GM12872 (cell line): ENCODE results near the gene PRDM15.

Experiments
- TF ChIP-seq, protein P1 (sequence below): IDR thresholded peaks from 3 replicates; pipeline ENCODE4 v1.5.1; 2011; ENCODE audit warnings: low read depth, mild to moderate bottlenecking, low read length, moderate library complexity; ENCODE audit not compliant: insufficient read depth

The PRDM15 gene

DNA sequence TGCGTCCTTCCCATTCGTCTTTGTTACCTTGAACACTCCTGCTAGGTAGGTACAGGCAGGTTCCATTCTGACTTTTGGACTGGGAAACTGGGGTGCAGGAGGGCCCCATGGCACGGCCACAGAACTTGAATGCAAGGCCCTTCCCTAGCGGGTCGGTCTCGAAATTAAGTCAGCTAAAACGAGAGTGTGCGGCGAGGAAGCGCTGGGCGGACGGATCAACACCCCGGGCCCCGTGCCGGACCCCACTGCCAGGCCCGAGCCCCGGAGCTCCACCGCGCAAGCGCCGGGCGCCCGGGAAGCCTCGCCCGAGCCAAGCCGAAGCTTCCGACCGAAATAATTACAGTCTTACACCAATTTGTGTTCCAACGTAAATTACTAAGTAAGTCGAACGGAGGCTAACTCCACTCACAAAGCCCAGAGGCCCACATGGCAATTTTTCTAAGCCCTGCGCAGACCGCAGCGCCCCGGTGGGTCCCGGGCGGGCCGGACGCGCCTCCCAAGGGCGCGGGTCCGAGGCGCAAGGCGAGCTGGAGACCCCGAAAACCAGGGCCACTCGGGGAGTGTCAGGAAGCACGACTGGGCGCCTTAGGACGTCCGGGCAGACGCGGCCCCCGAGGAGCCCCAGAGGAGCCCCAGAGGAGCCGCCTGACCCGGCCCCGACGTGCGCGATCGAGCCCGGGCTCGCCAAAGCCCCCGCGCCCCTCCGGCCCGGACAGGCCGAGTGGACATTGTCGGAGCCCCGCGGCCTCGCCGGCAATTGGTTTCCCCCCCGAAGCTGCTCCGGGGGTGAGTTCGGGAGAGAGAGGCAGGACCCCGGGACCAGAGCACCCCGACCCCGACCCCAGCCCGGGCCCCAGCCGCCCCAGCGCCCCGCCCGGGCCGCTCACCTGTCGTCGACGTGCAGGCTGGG is 112.9 kb downstream of the PRDM15 start:
- TF ChIP-seq, protein P1, sequence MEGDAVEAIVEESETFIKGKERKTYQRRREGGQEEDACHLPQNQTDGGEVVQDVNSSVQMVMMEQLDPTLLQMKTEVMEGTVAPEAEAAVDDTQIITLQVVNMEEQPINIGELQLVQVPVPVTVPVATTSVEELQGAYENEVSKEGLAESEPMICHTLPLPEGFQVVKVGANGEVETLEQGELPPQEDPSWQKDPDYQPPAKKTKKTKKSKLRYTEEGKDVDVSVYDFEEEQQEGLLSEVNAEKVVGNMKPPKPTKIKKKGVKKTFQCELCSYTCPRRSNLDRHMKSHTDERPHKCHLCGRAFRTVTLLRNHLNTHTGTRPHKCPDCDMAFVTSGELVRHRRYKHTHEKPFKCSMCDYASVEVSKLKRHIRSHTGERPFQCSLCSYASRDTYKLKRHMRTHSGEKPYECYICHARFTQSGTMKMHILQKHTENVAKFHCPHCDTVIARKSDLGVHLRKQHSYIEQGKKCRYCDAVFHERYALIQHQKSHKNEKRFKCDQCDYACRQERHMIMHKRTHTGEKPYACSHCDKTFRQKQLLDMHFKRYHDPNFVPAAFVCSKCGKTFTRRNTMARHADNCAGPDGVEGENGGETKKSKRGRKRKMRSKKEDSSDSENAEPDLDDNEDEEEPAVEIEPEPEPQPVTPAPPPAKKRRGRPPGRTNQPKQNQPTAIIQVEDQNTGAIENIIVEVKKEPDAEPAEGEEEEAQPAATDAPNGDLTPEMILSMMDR, result no peak

DNA sequence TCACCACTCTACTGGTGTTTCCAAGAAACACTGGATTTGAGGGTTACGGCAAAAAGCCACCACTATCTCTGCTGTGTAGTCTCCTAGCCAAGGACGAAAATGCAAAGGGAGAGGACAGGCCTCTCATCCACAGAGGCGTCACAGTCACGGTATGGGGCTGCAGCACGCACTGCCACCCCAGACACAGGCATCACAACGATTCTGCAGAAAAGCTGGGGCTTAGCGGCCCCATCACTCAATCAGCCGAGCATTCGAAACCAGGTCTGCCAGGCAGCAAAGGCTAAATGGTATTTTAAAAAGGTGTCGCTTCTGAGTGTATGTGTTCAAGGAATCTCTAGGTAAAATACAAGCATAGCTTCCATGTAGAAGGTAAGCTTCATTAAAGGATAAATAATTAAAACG is 113.7 kb downstream of the PRDM15 start:
- TF ChIP-seq, protein P1, result no peak

DNA sequence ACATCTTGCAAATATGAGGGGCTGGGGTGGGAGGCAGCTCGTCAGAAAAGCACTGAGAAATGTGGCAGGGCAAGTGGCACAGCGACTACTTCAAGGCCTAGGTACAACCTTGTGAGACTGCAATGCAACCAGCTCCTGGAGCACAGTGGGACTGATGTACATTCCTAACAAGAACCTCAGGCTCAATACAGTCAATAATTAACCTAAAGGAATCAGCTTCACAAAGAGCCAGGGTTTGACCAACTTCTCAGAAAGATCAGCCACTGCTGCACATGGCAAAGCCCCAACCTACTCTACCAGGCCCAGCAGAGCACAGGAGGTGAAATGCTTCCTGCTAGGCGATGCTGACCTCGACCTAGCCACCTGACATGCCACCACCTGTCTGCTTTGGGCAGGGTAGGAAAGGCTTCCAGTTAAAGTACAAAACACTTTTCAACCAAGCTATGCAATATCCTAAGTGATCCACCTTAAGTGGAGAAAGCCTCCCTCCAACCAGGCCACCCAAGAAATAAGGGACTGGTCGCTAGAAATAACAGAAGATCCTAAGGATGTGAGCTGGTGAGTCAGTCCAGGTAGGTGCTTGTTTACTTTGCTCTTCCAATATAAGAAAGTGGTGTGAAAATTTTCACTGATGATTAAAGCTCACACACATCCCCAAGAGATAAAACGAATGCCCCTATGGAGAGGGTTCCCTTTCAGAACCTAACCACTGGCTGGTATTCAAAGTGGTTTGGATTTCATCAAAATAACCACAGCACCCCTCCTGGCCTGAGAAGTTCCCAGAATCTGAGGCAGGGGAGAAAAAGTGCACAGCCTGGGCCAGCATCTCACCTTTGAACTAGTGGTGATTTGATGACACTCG is 114.4 kb downstream of the PRDM15 start:
- TF ChIP-seq, protein P1, result no peak

DNA sequence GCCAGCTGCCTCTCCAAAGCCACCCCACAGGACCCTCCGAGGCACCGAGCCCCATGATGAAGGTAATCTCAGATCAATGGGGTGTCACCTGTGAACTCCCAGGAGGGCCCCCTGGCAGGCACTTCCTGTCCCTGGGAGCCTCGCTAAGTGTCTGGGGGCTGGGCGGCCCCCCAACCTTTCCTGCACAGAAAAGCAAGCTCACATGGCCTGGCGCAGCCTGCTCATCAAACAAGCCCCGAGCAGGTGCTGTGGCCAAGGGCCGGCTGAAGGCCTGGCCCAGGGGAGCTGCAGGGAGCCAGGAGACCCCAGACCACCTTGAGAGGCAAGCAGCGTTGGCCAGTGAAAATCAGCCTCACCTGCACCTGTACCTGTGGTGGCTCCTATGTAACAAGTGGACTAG is 115.1 kb downstream of the PRDM15 start:
- TF ChIP-seq, protein P1, result no peak

DNA sequence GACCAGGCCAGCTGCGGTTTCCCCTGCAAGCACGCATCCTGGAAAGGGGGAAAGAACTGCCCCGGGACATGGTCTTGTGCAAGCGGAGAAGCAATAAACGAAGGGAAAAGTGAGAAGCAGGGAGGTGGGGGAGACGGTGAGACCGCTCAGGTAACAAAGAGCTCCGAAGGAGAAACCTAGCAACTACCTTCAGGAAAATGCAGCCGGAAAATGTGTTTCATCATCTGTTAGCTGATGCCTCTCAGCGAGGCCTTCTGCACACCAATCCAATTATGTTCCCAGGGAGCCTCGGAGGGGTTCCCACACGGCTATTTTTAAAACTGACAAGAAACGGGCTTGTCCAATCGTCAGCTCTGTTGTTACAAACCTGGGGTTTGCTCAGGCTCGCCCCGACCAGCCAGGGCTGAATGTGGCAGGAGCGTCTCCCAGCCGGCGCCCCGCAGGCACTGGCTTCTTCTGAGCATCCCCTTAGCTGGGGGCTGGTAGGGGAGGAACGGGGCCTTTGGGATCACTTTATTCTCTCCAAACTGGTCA is 115.7 kb downstream of the PRDM15 start:
- TF ChIP-seq, protein P1, result no peak

DNA sequence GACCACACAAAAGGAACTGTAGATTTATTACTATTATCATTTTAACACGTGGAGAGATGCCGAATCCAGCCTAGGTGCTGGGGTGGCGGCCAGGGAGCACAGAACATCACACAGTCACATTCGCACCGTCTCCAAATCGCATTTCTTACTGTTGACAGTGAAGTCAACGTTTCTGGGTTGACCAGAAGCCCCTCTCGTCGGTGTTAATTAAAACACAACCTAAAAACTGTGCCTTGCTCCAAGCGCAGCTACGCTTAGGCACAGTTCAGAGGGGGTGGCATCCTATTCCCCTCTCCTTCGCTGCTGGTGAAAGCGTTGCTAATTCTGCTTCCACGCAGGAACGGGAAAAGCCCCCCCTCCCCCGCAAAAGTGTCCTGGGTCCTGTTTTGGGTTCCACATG is 116.4 kb downstream of the PRDM15 start:
- TF ChIP-seq, protein P1, result no peak
